Epithelial cell of esophagus (primary cell): ENCODE measurements around the gene DNAJC5.
A peak's percentile ranks its signal among the peaks of the same experiment; 100 is the strongest.
"Not testable (repeated sequence)": the region's sequence is repeated elsewhere in the genome, so short reads cannot be mapped to it uniquely, and the experiment has no call there.

Experiments
- DNase-seq: peaks from one replicate; pipeline ENCODE4 v3.0.0; 2010; ENCODE audit warnings: low read depth
- H3K4me3 ChIP-seq: 2 replicates; pipeline ENCODE4 v1.5.1; 2011; ENCODE audit warnings: mild to moderate bottlenecking, low read length, control low read depth
- CTCF ChIP-seq: IDR thresholded peaks from 2 replicates; pipeline ENCODE4 v1.5.1; 2011; ENCODE audit warnings: low read depth, mild to moderate bottlenecking, low read length, control low read depth, inconsistent platforms; ENCODE audit not compliant: insufficient read depth; ENCODE audit errors: missing control alignments

Gene DNAJC5

DNA sequence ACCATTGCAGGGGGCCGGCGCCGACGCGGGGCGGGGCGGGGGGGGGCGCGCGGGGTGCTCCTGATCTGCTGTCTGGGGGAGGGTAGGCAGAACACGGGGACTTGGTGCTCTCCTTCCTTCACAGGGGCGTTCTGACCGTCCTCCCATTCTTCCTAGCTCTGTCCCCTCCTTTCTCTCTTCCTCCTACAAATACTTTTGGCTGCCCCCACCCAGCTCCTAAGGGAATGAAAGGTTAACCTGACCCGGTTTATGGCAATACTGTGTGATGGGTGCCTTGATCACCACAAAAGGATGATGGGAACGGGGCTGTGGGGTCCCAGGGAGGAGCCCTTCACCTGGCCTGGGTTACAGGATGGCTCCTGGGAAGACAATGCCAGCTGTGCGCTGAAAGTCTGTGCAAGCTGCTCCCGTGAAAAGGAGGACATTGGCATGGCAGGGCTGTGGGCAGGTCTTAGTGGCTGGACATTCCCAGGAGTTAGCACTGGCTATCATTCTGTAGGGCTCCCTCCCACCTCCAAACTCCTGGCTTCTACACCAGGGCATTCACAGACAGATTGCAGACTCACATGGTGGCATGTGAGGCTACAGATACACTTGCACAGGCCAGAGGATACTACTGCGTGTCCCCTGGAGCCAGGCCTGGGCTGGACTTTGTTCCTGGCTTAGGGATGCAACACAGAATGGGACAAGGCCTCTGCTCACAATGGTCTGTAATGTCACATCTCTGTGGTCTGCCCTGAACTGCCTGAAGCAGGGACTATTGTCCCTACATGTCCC is 31.7 kb upstream of the DNAJC5 start:
- no peak for DNase-seq
- peak overlapping the region; percentile 79 for H3K4me3 ChIP-seq
- no peak for TF ChIP-seq CTCF

GRCh38 chr20:63863798-63864544 is 31.0 kb upstream of the DNAJC5 start:
- peak; percentile 36 for TF ChIP-seq CTCF
- peak; percentile 78 for DNase-seq
- peak overlapping the region; percentile 79 for H3K4me3 ChIP-seq

DNA sequence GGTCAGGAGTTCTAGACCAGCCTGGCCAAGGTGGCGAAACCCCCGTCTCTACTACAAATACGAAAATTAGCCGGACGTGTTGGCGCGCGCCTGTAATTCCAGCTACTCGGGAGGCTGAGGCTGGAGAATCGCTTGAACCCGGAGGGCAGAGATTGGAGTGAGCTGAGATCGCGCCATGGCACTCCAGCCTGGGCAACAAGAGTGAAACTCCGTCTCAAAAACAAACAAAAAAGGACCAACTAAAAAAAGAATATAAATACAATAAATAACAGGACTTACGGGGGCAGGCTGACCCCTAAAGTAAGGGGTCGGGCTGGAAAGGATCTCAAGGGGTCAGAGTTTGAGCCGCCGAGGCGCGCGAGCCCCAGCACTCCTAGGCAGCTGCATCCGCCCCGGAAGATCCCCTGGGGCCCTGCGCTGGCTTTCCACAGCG is 30.4 kb upstream of the DNAJC5 start:
- TF ChIP-seq CTCF = no peak
- DNase-seq = no peak
- peak overlapping the region; percentile 79 for H3K4me3 ChIP-seq

- peak within 1 kb of the TSS; percentile 79 for H3K4me3 ChIP-seq
- peak; percentile 100 for DNase-seq
- no peak for TF ChIP-seq CTCF
These were observed 29.8 kb upstream of the DNAJC5 start, which contains the start of gene TPD52L2 for GRCh38 chr20:63864978-63865640. TSS of gene TPD52L2 (plus strand) at chr20:63865270. CDS start at chr20:63865366, 96 bp downstream.

DNA sequence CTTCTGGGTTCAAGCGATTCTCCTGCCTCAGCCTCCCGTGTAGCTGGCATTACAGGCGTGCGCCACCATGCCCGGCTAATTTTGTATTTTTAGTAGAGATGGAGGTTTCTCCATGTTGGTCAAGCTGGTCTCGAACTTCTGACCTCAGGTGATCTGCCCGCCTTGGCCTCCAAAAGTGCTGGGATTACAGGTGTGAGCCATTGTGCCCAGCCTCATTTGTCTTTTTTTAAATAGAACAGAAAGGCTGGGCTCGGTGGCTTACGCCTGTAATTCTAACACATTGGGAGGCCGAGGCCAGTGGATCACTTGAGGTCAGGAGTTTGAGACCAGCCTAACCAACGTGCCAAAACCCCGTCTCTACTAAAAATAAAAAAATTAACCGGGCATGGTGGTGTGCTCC is 27.9 kb upstream of the DNAJC5 start:
- not testable (repeated sequence) for H3K4me3 ChIP-seq, DNase-seq

DNA sequence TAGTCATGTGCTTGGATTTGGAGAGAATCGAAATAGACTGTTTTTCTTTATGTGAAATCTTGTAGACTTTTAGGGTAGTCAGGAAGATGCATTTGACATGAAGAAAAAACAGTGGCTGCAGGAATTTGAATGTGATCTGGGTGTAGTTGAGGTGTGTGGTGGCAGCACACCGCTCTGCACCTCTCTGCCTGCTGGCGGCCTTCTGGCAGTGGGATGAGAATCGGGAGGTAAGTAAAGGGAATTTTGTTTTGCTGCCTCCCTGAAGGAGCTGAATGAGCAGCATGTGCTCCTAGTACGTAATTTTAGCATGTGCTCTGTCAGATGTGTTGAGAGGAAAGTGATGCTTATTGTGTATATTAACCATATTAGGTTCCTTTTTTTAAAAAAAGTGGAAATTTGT is 26.7 kb upstream of the DNAJC5 start:
- H3K4me3 ChIP-seq = no peak overlapping the region
- no peak for DNase-seq
- TF ChIP-seq CTCF = no peak

DNA sequence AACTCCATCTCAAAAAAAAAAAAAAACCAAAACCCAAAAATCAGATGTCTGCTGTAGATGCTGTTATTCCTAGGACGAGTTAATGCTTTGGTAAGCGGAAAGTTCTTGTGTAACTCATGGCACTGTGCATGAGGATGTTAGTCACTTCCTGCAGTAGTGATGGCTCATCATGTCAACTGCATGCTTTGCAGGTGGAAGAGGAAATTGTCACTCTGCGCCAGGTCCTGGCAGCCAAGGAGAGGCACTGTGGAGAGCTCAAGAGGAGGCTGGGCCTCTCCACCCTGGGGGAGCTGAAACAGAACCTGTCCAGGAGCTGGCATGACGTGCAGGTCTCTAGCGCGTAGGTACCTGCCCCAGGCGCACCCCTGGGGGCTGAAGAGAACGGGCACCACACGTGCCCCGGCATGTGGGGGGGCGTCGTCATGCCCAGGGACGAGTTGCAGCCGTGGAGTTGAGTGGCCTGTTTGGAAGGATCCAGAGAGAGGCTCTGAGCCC is 21.4 kb upstream of the DNAJC5 start:
- no peak for TF ChIP-seq CTCF
- DNase-seq = peak; percentile 97
- no peak overlapping the region for H3K4me3 ChIP-seq

- not testable (repeated sequence) for H3K4me3 ChIP-seq
- peak; percentile 36 for DNase-seq
These were observed 20.7 kb upstream of the DNAJC5 start for GRCh38 chr20:63874241-63874640.
